Mononuclear cell (primary cell): ENCODE data around the gene FCN2. TPM values are rescaled to one million over a fixed set of nuclear protein-coding genes. Genes with fewer than 3 reads are reported as not detected.

Experiments used
- H3K27me3 ChIP-seq: 2 replicates; pipeline ENCODE4 v1.6.0; 2011; ENCODE audit warnings: low read length, control low read depth; ENCODE audit not compliant: insufficient read depth
- H3K4me1 ChIP-seq: 2 replicates; pipeline ENCODE4 v1.5.1; 2011; ENCODE audit warnings: mild to moderate bottlenecking, low read length, control low read depth; ENCODE audit not compliant: insufficient read depth
- H3K4me3 ChIP-seq: 2 replicates; pipeline ENCODE4 v1.5.1; 2011; ENCODE audit warnings: mild to moderate bottlenecking, low read length, moderate library complexity
- H3K9me3 ChIP-seq: 2 replicates; pipeline ENCODE4 v1.5.1; 2011; ENCODE audit warnings: low read depth, mild to moderate bottlenecking, control low read depth, low read length
- total RNA-seq: library from RNA; depleted of rRNA; stranded (reverse); fragments of >200 nt; gene quantifications from one replicate; pipeline ENCODE4 v1.2.3, GENCODE V29; 2012

FCN2 gene
- not detected for total RNA-seq

- Histone ChIP-seq H3K4me3 (no peak within 1 kb of the TSS), H3K4me1 (no peaks in the 10 kb centered on the region), H3K9me3 (no peaks in the 10 kb centered on the region), H3K27me3 (no peaks in the 10 kb centered on the region)
Observed at GRCh38 chr9:134880484-134881312, at the start of gene FCN2. Gene FCN2, plus strand, starts transcription at chr9:134880810. Its CDS starts 12 bp downstream, at chr9:134880822.

DNA sequence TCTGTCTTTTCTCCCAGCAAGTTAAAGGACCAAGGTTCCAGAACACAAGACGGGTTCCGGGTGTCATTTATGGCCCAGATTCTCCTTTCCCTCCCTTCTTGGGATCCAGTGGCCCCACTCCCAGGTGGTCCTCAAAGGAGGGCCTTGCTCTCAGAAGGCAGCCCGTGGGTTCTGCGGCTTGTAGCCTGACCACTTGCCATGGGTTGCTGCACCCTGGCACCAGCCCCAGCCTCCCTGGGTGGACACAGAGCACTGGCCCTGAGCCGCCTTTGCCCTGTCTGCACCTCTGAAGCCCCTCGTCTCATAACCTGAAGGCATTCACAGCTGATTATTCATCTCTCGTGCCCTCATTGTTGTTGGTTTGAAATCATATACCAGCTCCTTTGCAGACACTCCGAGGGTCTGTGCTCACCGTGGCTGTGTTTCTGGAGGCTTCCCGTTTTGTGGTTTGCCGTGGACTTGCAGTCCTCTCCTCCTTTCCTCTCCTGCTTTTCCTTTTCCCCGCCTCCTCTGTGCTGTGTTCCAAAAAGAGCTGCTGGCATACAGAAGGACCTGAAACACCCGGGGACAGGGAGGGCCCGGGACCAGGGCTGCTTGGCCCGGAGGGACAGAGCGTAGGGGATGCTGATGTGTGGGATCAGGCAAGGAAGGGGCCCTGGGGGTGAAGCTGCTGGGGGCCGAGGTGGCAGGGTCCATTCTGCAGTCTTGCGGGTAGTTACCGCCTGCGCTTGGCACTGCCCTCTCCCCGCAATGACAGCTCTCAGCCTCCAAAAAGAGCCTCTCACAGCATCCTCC is 49.5 kb upstream of the FCN2 start:
- no peaks in the 10 kb centered on the region for H3K9me3 ChIP-seq
- H3K4me3 ChIP-seq: no peak overlapping the region
- H3K27me3 ChIP-seq: no peaks in the 10 kb centered on the region
- no peaks in the 10 kb centered on the region for H3K4me1 ChIP-seq

- H3K27me3 ChIP-seq: no peaks in the 10 kb centered on the region
- no peaks in the 10 kb centered on the region for H3K9me3 ChIP-seq
- no peaks in the 10 kb centered on the region for H3K4me1 ChIP-seq
- no peak overlapping the region for H3K4me3 ChIP-seq
Observed at GRCh38 chr9:134832471-134832870, 48.1 kb upstream of the FCN2 start.

DNA sequence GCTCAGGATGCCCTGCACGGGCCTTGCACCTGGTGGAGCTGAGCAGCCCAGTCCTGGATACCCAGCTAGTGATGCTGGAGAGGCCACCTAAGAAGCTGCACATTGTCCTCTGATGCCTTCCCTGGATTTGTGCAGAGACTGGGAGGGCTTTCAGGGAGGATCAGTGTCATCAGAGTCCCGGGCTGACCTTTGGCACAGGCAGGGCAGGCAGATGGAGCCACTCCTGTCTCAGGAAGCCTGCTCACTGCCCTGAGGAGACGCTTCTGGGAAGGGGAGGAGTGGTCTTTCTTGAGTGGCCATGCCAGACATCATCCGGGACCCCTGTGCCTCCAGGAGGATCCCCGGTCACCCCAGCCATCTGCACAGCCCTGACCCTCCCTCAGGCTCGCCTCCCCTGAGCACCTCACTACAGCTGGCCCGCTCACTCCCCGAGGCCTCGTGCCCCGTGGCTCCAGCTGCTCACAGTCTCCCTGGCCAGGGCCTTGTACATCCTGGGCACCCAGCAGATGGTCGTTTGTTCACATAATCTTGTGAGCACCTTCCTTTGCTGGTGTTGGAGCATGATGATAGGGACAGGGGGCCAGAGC is 47.2 kb upstream of the FCN2 start:
- Histone ChIP-seq H3K4me3 (no peak overlapping the region), H3K9me3 (no peaks in the 10 kb centered on the region), H3K4me1 (no peaks in the 10 kb centered on the region), H3K27me3 (no peaks in the 10 kb centered on the region)

DNA sequence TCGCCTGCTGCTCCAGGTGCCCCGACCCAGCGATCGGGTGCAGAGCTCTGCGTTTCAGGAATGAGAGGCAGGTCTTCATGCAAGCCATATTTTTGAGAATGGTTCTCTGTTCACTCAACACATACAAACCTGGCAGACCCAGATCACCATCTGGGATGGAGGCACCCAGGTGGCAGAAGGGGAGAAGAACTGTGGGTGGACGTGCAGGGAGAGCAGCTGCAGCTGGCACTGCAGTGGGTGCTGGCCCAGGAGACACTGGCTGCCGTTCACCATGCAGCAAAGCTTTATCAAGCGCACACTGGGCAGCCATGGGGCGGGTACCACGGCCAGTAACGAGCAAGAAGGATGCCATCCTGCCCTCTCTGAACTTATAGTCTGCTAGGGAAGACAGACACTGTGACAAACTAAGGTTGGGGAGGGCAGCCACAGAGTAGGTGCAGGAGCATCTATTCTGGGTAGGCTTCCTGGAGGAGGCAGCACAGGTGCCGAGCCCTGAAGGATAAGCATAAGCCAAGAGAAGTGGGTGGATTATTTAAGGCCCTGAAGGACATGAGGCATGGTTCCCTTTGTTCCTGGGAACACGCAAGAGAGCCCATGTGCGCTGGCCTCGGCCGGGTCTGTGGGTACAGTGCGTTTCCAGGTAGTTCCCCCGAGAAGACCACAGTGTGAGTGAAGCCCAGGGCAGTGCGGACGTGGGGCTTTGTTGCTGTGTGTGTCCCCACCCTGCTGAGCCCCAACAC is 46.2 kb upstream of the FCN2 start:
- H3K9me3 ChIP-seq: no peaks in the 10 kb centered on the region

GRCh38 chr9:134834957-134835419 is 45.6 kb upstream of the FCN2 start:
- no peaks in the 10 kb centered on the region for H3K4me1 ChIP-seq
- no peak overlapping the region for H3K4me3 ChIP-seq

More for the DNA sequence above, 46.2 kb upstream of the FCN2 start:
- H3K27me3 ChIP-seq: no peaks in the 10 kb centered on the region
- H3K4me3 ChIP-seq: no peak overlapping the region
- no peaks in the 10 kb centered on the region for H3K4me1 ChIP-seq

DNA sequence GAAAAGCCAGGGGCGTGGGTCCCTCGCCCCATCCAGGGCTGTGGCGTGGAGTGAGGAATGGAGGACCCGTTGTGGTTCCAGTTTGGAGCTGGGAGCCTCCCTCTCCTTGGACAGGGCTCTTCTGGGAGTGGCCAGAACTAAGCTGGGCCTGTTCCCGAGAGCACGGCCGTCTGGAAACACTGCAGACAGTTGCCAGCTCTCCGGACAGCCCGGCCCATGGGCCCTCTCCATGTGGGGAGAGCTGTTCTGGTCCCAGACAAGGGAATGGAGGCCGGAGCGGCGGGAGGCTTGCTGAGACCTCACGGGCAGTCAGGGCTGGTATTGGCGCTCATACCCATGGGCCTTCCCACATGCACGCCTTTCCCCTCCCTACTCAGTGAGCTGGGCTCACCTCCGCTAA is 45.2 kb upstream of the FCN2 start:
- no peaks in the 10 kb centered on the region for H3K4me1 ChIP-seq
- no peak overlapping the region for H3K4me3 ChIP-seq
- no peaks in the 10 kb centered on the region for H3K9me3 ChIP-seq
- H3K27me3 ChIP-seq: no peaks in the 10 kb centered on the region

More at GRCh38 chr9:134834957-134835419, 45.6 kb upstream of the FCN2 start:
- Histone ChIP-seq H3K27me3 (no peaks in the 10 kb centered on the region), H3K9me3 (no peaks in the 10 kb centered on the region)

DNA sequence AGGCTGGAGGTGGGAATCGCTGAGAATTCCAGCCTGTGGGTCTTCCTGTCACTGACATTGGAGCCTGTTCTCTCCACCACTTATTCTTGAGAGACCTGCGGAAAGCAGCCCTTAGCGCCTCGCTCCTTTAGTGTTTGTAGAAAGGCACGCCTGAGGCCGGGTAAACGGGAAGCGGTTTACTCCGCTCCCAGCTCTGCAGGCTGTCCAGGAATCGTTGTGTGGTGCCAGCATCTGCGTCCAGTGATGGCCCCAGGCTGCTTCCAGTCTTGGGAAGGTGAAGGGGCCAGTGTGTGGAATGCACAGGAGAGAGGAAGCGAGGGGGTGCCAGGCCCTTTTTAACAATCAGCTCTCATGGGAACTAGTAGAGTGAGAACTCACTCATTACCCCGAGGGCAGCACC is 44.6 kb upstream of the FCN2 start:
- no peaks in the 10 kb centered on the region for H3K27me3 ChIP-seq
- H3K4me1 ChIP-seq: no peaks in the 10 kb centered on the region
- H3K9me3 ChIP-seq: no peaks in the 10 kb centered on the region
- no peak overlapping the region for H3K4me3 ChIP-seq

DNA sequence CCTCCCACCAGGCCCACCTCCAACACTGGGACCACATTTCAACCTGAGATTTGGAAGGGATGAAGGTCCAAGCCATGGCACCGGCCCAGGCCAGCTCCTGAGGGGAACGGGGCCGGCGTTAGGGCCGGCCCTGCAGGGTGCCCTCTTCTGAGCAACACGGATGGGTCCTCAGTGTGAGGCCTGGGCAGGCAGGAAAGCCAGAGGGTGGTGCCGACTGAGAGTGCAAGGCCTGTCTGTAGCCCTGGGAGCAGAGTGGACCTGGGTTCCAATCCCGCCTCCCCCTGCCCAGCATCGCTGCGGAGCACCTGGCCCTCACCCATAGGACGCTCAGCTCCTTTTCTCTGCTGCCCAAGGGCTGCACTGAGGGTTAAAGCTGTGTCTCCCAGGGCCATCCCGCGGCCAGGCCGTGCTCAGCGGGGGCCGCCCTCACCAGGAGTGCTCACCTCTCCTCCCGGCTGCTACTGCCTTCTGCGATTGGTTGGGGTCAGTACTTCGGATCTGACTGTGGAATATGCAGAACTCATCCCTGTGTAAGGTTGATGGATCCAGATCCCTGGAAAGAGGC is 44.1 kb upstream of the FCN2 start:
- H3K4me1 ChIP-seq: no peaks in the 10 kb centered on the region
- no peaks in the 10 kb centered on the region for H3K27me3 ChIP-seq
- no peak overlapping the region for H3K4me3 ChIP-seq
- H3K9me3 ChIP-seq: no peaks in the 10 kb centered on the region

DNA sequence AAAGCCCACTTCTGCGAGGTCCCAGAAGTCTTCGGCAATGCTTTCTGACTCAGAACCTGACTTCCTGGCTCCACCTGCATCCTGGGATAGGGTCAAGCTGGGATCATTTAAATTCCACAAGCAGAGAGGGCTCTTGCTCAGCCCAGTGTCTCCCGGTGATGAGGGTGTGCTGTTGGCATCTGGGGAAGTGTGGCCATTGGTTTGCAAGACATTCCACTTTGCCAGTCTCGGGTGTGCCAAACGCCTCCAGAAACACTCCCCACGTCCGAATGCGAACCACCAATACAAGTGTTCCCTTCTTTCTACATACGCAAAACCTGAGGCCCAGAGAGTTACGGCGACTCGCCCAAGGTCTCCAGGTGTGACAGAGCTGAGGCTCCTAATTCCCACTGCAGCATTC is 43.1 kb upstream of the FCN2 start:
- Histone ChIP-seq H3K4me3 (no peak overlapping the region), H3K27me3 (no peaks in the 10 kb centered on the region), H3K4me1 (no peaks in the 10 kb centered on the region)

GRCh38 chr9:134838651-134839454 is 41.8 kb upstream of the FCN2 start:
- no peaks in the 10 kb centered on the region for H3K4me1 ChIP-seq
- no peak overlapping the region for H3K4me3 ChIP-seq
- H3K27me3 ChIP-seq: no peaks in the 10 kb centered on the region
- no peaks in the 10 kb centered on the region for H3K9me3 ChIP-seq

More for the DNA sequence above, 43.1 kb upstream of the FCN2 start:
- H3K9me3 ChIP-seq: no peaks in the 10 kb centered on the region

DNA sequence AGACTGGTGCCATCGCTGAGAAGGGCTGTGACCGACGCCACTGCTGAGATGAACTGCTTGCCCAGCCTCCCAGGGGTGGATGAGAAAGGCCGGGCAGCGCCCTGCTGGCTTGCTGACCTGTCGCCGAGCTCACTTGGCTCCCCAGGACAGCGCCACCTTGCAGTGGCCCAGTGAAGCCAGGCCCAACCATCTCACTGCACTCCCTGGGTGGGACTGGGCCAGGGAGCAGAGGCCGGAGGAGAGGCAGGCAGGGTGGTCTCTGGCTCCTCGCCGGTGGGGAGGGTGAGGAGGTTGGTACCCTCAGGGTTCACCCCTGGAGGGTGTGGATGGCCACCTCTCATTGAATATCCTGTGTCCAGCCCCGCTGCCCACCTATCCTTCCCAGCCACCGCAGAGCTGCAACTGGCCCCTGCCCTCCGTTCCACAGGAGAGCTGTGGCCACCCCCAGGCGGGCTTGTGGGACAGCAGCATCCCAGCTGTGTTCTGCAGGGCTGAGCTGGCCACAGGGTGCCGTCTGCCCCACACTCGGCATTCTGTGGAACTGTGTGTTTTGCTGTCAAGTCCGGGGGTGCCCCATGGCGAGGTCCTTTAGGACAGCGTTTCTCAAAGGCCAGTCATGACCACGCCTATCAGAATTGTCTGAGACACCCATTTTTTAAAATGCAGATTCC is 41.0 kb upstream of the FCN2 start:
- Histone ChIP-seq H3K9me3 (no peaks in the 10 kb centered on the region), H3K4me1 (no peaks in the 10 kb centered on the region), H3K27me3 (no peaks in the 10 kb centered on the region), H3K4me3 (no peak overlapping the region)

GRCh38 chr9:134840511-134840910 is 40.1 kb upstream of the FCN2 start:
- Histone ChIP-seq H3K4me1 (no peaks in the 10 kb centered on the region), H3K27me3 (no peaks in the 10 kb centered on the region), H3K9me3 (no peaks in the 10 kb centered on the region), H3K4me3 (no peak overlapping the region)
